NCI-H146 treated with DMSO at 0.1 percent for 48 hours (cell line): ENCODE data around the gene MAD1L1.
"Not testable (repeated sequence)": the region's sequence is repeated elsewhere in the genome, so short reads cannot be mapped to it uniquely, and the experiment has no call there.

Experiments used
- DNase-seq: peaks from one replicate; lab custom pipeline; 2025; ENCODE audit not compliant: unreplicated experiment; lab: John Stamatoyannopoulos, UW

MAD1L1 gene

DNA sequence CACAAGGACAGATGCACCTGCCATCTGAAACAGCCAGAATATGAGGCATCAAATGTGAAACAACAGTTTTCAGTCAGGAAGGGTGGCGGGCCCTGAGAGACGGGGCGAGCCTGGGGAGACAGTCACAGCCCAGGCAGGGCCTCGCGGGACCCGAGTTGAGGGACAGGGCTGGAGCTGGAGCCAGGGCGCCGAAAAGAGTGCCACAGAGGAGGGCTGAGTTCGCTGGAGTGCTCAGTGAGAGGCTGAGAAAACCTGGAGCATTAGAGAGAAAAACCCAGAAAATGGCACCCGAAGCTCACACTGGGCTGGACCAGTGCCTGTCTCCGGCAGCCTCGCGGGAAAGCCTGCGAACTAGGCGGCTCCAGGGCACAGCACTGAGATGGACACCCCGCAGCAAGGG lies 404.6 kb downstream of the MAD1L1 start:
- DNase-seq = not testable (repeated sequence)

DNA sequence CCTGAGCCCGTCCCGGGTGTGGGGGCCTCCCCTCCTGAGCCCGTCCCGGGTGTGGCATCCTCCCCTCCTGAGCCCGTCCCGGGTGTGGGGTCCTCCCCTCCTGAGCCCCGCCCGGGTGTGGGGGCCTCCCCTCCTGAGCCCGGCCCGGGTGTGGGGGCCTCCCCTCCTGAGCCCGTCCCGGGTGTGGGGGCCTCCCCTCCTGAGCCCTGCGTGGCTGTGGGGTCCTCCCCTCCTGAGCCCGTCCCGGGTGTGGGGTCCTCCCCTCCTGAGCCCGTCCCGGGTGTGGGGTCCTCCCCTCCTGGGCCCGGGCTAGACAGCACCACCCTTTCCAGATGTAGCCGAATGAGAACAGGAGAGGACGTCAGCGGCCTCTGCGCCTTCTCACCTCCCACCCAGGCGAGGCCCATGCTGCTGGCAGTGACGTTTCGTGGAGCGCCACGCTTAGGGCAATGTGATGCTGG lies 405.2 kb downstream of the MAD1L1 start:
- not testable (repeated sequence) for DNase-seq

DNA sequence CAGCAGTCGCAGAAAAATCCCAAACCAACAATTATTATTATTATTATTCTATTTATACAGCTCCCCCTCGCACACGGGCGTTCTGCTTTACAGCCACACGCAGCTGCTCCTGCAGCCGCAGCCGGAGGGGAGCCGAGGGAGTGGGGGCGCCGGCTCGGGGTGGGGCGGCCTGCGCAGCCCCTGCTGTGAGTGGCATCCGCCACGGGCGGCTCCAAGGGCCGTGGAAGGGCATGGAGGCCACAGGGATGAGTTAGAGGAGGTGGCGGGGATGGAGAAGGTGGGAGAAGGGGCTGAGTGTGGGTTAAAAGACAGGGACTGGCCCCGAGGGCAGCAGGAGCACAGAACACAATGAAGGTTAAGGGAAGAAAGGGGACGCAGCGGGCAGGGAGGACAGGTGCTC lies 405.8 kb downstream of the MAD1L1 start:
- DNase-seq = not testable (repeated sequence)

DNA sequence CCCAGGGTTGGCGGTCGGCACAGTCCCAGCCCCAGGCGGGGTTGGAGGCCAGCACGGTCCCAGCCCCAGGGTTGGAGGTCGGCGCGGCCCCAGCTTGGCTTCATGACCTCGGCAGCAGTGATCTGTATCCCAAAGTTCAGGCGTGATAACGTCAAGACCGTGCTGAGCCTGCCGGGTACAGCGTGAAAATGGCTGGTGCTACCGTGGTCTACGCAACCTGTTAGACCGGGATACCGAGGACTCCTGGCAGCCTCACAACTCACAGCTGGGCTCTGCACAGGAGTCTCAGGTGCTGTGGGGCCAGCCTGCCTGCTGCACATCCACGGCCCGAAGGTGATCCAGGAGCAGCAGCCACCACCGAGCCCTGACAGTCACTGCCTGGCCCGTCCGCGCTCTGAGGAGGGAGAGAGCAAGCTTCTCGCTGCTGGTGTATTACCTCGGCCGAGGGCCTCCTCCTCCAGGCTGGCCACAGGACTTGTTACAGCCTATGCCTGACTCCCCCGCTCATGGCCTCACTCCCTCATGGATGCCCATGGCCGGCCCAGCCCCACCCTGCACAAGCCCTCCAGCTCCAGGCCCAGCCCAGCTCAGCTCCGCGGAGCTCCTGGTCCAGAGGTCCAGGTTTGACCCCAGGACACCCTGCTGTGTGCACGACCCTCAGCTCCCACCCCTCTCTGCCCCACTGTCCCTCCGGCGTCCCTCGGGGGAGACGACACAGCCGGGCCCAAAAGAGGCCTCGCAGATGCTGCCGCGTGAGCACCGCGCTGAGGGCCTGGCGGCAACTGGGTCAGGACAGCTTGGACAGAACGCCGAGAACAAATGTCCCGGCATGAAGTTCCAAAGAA lies 406.6 kb downstream of the MAD1L1 start:
- no peak for DNase-seq

DNA sequence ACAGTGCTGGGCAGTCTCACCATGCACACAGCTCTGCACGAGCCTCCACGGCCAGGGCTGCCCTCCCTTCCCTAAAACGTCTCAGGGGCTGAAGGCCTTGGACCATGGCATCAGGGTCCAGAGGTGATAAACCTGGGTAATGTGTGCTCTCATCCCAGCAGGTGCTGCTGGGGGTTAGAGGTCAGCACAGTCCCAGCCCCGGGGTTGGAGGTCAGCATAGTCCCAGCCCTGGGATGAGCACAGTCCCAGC lies 407.2 kb downstream of the MAD1L1 start:
- not testable (repeated sequence) for DNase-seq

DNA sequence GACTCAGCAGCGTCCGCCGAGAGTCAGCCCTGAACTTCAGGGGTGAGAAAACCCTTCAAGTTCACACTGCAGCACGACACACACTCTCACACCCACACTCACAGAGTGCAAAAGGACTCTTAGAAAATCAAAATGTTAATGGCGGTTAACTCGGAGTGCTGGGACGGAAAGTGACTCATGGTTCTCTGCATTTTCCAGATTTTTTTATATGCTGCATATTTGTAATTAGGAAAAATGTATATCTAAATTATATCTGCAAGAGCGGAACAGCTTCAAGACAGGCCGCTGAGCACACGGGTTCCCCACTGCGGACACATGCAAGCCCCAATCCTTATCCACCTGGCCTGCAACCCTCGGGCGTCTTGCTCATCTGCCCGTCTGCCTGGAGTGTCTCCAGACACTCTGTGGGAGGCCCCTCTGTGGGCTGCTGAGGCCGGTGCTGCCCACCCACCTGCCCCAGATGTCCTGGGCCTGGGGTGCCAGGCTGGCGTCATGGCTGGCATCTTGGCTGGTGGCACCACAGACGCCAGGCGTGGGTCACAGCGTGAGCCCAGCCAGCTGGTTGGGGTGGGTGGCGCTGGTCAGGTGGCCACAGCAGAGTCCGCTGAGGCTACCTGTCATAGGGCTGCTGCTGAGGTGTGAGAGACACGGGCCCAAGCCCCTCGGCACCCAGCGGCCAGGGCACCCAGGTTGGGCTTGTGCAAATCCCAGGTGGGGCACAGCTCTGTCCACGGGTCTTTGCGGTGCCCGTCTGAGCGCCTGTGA lies 407.7 kb downstream of the MAD1L1 start:
- DNase-seq = not testable (repeated sequence)

DNA sequence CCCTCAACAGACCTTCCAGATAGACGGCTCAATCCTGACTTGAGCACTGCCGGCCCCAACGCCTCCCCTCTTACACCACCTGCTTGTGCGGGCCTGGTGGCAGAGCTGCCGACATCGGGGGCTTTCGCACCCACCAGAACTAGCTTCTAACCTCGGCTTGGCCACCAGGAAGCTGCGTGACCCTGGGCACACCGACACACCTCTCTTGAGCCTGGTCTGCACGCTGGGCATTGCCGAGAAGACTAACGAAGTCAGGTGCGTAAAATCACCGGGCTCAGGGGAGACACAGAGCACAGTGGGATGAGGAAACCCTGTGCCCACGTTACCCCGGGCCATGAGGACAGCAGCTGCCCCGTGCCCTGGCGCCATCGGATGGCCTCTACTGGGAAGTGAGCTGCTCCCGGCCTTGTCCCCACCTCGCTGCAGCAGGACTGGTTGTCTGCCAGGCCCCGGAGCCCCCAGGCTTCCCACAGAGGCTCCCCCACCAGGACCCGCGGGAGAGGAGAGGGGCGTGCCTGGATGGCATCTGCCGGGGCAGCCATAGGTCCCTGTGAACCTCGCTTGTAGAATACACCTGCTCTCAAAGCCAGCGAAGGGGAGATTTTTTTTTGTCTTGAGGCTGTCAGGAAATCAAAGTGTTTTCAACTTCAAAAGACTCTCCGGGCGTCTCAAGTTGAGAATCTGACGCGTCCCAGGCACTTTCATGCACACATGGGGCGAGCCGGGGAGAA lies 408.4 kb downstream of the MAD1L1 start:
- DNase-seq = not testable (repeated sequence)

DNA sequence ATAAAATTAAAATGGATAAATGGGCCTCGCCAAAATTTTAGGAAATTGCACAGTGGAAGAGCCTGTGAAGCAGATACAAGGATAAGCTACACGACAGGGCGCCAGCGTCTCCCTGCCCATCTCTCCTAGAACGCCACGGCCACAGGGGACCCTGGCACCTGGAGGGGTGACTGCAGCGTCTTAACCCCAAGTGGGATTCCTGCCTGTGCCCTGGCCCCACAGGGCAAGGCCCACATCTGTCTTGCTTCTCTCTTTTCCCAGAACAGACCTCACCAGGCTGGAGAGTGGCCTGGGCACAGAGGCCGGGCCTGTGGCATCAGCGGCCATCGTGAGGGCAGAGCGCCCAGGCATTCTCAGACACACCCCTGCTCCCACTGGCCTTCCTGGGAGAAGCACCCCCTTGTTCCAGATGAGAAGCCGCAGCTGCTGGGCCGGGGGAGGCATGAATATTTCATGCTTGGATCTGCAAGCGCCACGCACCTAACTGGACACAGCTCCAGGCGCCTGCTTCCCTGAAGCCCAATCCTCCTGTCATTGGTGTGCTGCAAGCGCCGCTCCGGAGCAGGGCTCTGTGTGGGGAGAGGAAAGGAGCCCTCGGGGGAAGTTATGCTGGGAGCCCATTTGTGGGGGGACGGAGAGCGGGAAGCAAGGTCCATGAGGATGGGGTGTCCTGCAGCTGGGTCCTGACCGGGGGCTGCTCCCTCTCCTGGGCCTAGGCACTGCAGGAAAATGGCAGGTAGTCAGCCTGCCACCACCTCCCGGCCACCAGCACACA lies 409.2 kb downstream of the MAD1L1 start:
- DNase-seq = no peak

DNA sequence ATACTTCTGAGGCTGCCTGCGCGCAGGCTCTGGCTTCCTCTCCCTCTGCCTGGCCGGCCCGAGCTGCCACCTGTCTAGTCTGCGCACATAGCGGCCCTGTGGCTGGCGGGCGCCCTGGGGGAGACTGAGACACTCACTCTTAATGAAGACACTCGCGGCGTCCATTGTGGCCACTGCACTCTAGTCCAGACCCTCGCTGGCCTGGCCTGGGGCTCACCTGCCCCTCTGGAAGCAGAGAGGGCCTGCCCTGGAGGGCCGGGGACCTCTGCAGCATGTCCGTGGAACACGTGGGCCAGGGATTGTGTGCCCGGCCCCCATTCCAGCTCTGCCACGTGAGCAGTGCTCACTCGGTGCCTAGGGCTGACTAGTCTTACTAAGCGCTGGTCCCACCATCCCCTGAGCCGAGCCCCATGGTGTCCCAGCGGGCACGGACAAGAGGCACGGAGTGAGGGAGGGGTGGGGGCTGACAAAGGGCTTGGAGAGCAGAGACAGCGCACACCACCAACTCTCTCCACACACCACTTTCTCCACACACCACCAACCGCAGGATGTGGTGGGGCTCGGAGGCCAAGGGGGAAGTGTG lies 413.4 kb downstream of the MAD1L1 start:
- DNase-seq = no peak

DNA sequence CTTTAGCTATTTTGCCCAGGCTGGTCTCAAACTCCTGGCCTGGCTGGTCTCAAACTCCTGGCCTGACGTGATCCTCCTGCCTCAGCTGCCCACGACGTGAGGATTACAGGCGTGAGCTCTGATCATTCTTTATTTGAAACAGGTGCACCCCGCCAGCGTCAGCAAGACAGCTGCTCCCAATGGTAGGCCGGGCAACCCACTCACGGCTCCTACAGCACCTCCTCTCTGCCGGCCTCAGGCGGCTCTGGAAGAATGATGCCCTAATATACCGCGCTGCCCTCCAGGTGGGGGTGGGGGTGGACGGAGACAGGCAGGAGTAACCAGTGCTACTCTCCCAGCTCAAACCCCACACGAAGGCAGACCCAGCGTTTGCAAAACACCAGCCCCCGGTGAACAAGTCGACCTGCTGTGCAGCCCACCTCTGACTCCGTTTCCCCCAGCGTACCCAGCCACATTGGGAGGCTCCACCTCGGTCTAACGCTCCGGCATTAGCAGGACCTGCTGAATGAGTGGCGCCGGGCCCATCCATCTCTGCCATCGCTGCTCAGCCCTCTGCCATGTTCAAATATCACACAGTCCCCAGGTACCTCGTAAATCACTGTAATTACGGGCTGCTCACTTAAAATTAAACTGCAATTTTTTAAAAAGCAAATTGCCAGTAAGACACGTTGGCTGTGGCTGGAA lies 414.0 kb downstream of the MAD1L1 start:
- DNase-seq = no peak

DNA sequence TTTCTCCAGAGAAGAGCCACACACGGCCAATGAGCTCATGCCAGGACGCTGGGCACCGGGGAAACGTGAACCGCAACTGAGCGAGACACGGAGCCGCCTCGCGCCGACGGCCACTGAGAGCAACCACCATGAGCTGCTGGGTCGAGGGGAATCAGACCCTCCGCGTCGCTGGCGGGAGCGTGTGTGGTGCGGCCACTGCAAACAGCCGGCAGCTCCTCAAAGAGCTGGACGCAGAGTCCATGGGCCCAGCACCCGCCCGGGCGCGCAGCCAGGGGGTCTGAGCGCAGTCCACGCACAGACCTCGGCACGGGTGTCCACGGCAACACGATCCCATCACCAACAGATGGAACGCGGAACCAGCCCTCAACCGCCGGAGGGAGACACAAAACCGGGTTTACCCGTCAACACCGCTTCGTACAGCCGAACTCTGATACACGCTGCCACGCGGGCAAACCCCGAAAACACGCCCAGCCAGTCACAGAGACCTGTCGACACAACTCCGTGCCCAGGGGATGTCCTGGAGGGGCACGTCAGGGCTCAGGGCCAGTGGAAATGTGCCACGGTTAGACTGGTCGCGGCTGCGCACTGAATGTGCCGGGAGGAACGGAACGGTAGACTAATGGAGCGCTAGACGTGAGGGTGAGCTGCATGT lies 415.6 kb downstream of the MAD1L1 start:
- DNase-seq = no peak

DNA sequence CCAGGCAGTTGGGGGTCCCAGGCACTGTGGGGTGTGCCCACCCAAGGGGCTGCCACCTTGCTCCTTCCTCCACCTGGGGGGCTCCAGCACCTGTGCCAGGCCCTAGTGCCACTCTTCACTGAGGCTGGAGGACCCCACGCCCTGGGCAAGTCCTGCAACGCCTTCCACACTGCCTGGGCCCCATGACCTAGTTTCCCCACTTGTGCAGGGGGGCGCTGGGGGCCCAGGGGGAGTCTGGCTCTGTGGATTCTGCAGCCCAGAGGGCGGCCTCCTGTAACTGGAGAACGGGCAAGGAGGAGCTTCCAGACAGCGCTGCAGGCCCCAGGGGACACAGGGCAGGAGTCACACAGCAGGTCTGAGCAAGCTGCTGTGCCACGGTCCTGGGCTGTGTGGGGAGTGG lies 416.3 kb downstream of the MAD1L1 start:
- not testable (repeated sequence) for DNase-seq

DNA sequence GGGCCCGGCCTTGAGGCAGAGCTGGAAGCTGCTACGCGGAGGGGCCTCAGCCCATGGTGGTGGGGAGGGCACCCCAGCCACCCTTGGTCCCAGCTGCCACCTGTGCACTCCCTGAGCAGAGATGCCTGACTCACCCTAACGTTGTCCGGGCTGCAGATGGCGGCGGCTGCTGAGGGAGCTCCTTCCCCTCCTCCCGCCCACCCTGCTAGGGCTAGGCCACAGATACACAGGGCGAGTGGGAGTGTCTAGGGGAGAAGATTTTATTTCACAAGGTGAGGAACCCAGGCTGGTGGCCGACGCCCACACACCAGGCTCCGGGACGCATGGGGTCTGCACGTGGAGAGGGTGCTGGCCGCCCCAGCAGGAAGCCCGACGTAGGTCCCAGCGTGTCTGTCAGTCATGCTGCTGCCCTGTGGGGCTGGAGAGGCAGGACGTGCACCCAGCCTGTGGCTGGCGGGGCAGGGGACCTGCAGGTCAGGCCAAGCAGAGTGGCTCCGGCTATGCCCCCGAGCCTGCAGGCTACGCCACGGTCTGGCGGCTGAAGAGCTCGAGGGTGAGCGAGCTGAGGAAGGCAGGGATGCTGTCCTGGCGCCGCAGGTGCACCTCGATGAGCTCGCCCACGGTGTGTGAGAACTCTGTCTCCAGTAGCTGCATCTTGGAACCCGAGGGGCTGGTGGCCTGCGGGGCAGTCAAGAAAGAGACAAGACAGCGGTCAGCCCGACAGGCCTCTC lies 417.0 kb downstream of the MAD1L1 start:
- DNase-seq = not testable (repeated sequence)

DNA sequence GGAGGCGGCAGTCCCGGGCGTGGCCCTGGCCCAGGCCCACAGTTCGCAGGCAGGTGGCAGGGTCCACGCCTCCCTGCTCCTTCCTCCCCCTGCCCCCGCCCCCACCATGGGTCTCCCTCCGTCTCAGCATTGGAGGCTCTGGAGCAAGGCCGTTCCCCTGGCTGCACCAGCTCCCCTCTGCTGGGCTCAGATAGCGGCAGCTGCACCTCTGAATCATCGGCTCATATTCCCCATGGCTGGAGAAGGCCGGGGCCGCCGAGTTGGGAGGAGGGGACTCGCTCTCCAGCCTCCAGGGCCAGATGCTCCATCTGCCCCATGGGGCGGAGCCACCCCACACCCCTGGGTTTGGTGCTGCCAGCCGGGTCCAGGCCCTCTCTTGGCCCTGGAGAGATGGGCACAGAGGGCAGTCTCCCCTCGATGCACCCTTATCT lies 417.7 kb downstream of the MAD1L1 start:
- DNase-seq = no peak

DNA sequence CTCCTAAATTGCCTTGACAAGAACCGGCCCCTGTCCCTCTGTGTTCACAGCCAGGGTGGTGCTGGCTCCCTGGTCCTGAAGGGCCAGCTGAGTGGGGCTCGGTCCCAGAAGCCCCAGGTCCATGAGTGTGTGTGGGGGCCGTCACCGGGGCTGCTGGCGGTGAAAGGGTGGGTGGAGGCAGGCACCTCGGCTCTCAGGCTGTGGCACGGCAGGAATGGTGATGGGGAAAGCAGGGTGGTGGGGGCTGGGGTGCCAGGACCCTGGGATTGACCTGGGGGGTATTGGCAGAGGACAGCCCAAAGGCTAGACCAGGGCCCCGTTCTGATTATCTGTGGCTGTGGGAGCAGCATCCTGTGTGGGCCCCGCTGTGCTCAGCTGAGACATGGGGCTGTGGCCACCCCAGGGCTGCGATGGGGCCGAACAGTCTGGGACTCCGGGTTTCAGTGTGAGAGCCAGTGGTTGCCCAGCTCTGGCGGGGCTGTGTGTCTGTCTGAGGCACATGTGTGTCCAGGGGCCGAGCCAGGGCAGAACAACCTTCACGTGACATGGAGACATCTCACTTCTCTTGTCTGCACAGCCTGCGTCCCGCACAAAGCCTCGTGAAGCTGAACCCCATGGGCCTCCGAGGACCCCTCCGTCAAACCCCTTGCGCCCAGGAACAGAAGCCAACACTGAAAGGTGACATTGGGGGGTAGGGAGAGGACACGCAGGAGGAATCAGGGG lies 418.5 kb downstream of the MAD1L1 start:
- DNase-seq = no peak

DNA sequence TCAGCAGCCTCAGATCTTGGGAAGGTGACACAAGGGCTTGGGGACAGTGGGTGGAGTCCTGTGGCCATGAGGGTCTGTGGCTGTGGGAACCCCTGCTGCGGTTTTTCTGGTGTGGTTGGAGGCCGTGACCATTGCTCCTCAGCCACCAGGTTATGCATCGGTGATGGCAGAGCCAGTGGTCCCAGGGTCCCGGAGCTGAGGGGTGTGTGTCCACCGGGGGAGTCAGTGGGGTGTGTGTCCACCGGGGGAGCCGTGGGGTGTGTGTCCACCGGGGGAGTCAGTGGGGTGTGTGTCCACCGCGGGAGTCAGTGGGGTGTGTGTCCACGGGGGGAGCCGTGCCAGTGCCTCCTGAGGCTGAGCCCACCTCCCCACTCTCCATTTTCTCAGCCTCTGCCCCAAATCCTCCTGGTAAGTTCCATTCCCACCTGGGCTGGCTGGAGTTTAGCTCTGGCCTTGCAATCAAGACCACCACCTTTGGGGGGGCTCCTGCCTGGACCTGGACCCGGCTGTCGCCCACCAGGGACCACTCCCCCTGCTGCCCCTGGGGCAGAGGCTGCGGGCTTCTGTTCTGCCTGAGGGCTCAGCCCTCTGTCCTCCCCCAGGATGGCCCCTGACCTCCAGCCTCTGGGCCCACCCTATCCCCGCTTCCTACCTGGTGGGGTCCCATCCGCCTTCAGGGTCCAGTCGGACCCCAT lies 419.2 kb downstream of the MAD1L1 start:
- no peak for DNase-seq

DNA sequence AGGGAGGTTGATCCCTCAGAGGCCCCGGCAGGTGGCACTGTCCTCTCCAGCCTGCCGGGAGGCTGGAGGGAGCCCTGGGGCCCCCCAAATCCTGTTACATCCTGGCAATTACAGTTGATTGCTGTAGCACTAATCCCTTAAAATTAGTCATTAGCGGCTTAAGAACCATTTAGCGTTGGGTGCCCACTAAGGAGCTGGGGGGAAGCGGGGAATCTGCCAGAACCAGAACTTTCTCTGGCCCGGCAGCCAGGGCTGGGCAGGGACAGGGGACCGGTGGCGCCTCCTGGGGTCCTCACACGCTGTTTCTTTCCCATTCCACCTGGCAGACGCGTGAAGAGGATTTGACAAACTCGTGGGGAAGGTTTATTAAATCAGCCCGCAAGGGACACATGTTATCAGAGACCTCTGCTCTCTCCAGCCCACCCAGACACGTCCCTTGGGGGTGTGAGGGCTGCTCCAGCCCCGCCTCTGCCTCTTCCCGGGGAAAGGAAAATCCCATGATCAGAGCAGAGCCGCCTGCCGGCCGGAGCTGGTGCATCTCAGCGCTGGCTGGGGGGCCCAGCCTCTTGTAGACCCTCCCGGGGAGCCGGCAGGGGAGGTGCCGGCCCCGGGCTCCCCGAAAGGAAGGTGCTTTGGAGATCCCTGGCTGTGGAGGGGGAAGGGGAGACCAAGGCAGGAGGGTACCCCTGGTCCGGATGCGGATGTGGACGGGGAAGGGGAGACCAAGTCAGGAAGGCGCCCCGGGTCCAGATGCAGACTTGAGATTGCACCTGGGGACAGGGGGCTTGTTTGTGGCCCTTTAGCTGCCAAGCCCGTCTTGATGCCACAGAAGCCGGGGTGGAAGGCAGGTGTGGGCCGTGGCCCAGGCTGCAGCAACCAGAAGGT lies 420.0 kb downstream of the MAD1L1 start:
- DNase-seq = no peak
